ENCODE measurements around the gene FAM222A. TPM values are rescaled to one million over a fixed set of nuclear protein-coding genes. Genes with fewer than 3 reads are reported as not detected.

Gene FAM222A
- polyA plus RNA-seq, 1 experiment = 0.36 TPM

GRCh38 chr12:109731231-109731731 is 17.7 kb downstream of the FAM222A start:
- H3K36me3 ChIP-seq (ENCODE audit: control insufficient read depth, insufficient read depth, low read length) = no peaks in the 10 kb centered on the region
- POLR2A ChIA-PET = no interaction called here
- CTCF ChIA-PET = no interaction called here
- TF ChIP-seq CTCF (IDR thresholded peaks at IDR 0.05; ENCODE audit: insufficient read depth, low read depth, low read length) = no peak
- no peaks in the 10 kb centered on the region for H3K27me3 ChIP-seq (ENCODE audit: control insufficient read depth, insufficient read depth, low read length)
- no peak for DNase-seq (ENCODE audit: low read depth)
- H3K4me3 ChIP-seq (ENCODE audit: low read depth, low read length) = no peak overlapping the region

- POLR2A ChIA-PET = no interaction called here
- CTCF ChIA-PET = no interaction called here
- Histone ChIP-seq H3K36me3 (ENCODE audit: control insufficient read depth, insufficient read depth, low read length) (no peaks in the 10 kb centered on the region), H3K27me3 (ENCODE audit: control insufficient read depth, insufficient read depth, low read length) (no peaks in the 10 kb centered on the region), H3K4me3 (ENCODE audit: low read depth, low read length) (no peak overlapping the region)
- DNase-seq (ENCODE audit: low read depth) = no peak
- no peak for TF ChIP-seq CTCF (IDR thresholded peaks at IDR 0.05; ENCODE audit: insufficient read depth, low read depth, low read length)
Measured at GRCh38 chr12:109731806-109732205, 18.2 kb downstream of the FAM222A start.

- ChIA-PET CTCF (no interaction called here), POLR2A (no interaction called here)
- H3K27me3 ChIP-seq (ENCODE audit: control insufficient read depth, insufficient read depth, low read length) = no peaks in the 10 kb centered on the region
- no peak for TF ChIP-seq CTCF (IDR thresholded peaks at IDR 0.05; ENCODE audit: insufficient read depth, low read depth, low read length)
- no peaks in the 10 kb centered on the region for H3K36me3 ChIP-seq (ENCODE audit: control insufficient read depth, insufficient read depth, low read length)
- no peak overlapping the region for H3K4me3 ChIP-seq (ENCODE audit: low read depth, low read length)
- DNase-seq (ENCODE audit: low read depth) = no peak
Measured at GRCh38 chr12:109732321-109733305, 19.0 kb downstream of the FAM222A start.

- TF ChIP-seq CTCF (IDR thresholded peaks at IDR 0.05; ENCODE audit: insufficient read depth, low read depth, low read length) = no peak
- H3K4me3 ChIP-seq (ENCODE audit: low read depth, low read length) = no peak overlapping the region
- DNase-seq (ENCODE audit: low read depth) = no peak
- POLR2A ChIA-PET = interaction anchor here (0.6 kb wide), 1 partner anchor 37 kb away, joined by 3 read pairs; no protein-coding TSS in a partner anchor
- CTCF ChIA-PET = no interaction called here
- H3K36me3 ChIP-seq (ENCODE audit: control insufficient read depth, insufficient read depth, low read length) = no peaks in the 10 kb centered on the region
- H3K27me3 ChIP-seq (ENCODE audit: control insufficient read depth, insufficient read depth, low read length) = no peaks in the 10 kb centered on the region
Measured at GRCh38 chr12:109734219-109735000, 20.8 kb downstream of the FAM222A start.

- Histone ChIP-seq H3K36me3 (ENCODE audit: control insufficient read depth, insufficient read depth, low read length) (no peaks in the 10 kb centered on the region), H3K4me3 (ENCODE audit: low read depth, low read length) (no peak overlapping the region), H3K27me3 (ENCODE audit: control insufficient read depth, insufficient read depth, low read length) (no peaks in the 10 kb centered on the region)
- no peak for DNase-seq (ENCODE audit: low read depth)
- TF ChIP-seq CTCF (IDR thresholded peaks at IDR 0.05; ENCODE audit: insufficient read depth, low read depth, low read length) = no peak
- POLR2A ChIA-PET = interaction anchor here (0.6 kb wide), 1 partner anchor 37 kb away, joined by 3 read pairs; no protein-coding TSS in a partner anchor
- CTCF ChIA-PET = no interaction called here
Measured at GRCh38 chr12:109735051-109735521, 21.5 kb downstream of the FAM222A start.
